Thoracic aorta (tissue), 2 donors: ENCODE measurements around the gene GAGE10. TPM values are rescaled to one million over a fixed set of nuclear protein-coding genes. Genes with fewer than 3 reads are reported as not detected.

Experiments used
- ATAC-seq: fragments of 150-250 bp; one replicate; pipeline ENCODE4 v1.8.0; 2017; ENCODE audit warnings: low read depth; ENCODE audit not compliant: insufficient number of reproducible peaks, low FRiP score
- DNase-seq: peaks from one replicate; pipeline ENCODE4 v3.0.0-alpha.2; 2020; ENCODE audit warnings: low spot score
- H3K27ac ChIP-seq, 2 donors: fragments of 200-600 bp; sonication (generic); 1 replicate in 1 of 2; 2 replicates in 1 of 2; pipeline ENCODE4 v1.5.1; 2016; ENCODE audit warnings: mild to moderate bottlenecking in 2 of 2, moderate library complexity in 2 of 2
- H3K27me3 ChIP-seq: fragments of 200-600 bp; sonication (generic); replicated peaks from 2 replicates; pipeline ENCODE4 v1.6.0; 2016; ENCODE audit warnings: mild to moderate bottlenecking; ENCODE audit not compliant: insufficient read depth
- H3K36me3 ChIP-seq: fragments of 200-600 bp; sonication (generic); one replicate; pipeline ENCODE4 v1.5.1; 2016
- H3K4me1 ChIP-seq, 2 donors: fragments of 200-600 bp; sonication (generic); 1 replicate in 1 of 2; 2 replicates in 1 of 2; pipeline versions ENCODE4 v1.5.1 to v1.6.0; 2016; ENCODE audit warnings: low read depth in 2 of 2, mild to moderate bottlenecking in 1 of 2; ENCODE audit not compliant: control insufficient read depth in 1 of 2
- H3K4me3 ChIP-seq: fragments of 200-600 bp; sonication (generic); 2 replicates; pipeline ENCODE4 v1.5.1; 2016; ENCODE audit warnings: mild to moderate bottlenecking
- H3K9me3 ChIP-seq: fragments of 200-600 bp; sonication (generic); 2 replicates; pipeline ENCODE4 v1.5.1; 2016
- CTCF ChIP-seq: fragments of 200-600 bp; sonication (generic); IDR thresholded peaks from one replicate; pipeline ENCODE4 v1.5.1; 2019; ENCODE audit warnings: antibody characterized with exemption
- total RNA-seq, 2 donors: library from RNA; depleted of rRNA; stranded (reverse); fragments of >200 nt; gene quantifications; one replicate each; pipeline versions ENCODE4 v1.1.0 to v1.2.3, GENCODE V29; 2016

GAGE10 gene
- total RNA-seq, 2 donors from 2014 or later, result not detected

- Histone ChIP-seq H3K9me3 (no peaks in the 10 kb centered on the region), H3K36me3 (no peaks in the 10 kb centered on the region), H3K27ac (no peak overlapping the region), H3K4me1 (no peaks in the 10 kb centered on the region), H3K4me3 (no peak overlapping the region), H3K27me3 (no peaks in the 10 kb centered on the region)
- ATAC-seq, result no peak
- no peak for DNase-seq
- TF ChIP-seq CTCF, result no peak
Observed at GRCh38 chrX:49286136-49286535, 17.3 kb upstream of the GAGE10 start.

GRCh38 chrX:49286581-49286980 is 16.9 kb upstream of the GAGE10 start:
- no peak for TF ChIP-seq CTCF
- no peaks in the 10 kb centered on the region for H3K4me1 ChIP-seq
- no peaks in the 10 kb centered on the region for H3K9me3 ChIP-seq
- H3K27ac ChIP-seq, result no peak overlapping the region
- ATAC-seq (no peak), DNase-seq (no peak)
- H3K36me3 ChIP-seq, result no peaks in the 10 kb centered on the region
- H3K27me3 ChIP-seq, result no peaks in the 10 kb centered on the region
- H3K4me3 ChIP-seq, result no peak overlapping the region

- H3K9me3 ChIP-seq, result no peaks in the 10 kb centered on the region
- no peaks in the 10 kb centered on the region for H3K27me3 ChIP-seq
- H3K4me3 ChIP-seq, result no peak overlapping the region
- TF ChIP-seq CTCF, result no peak
- DNase-seq (no peak), ATAC-seq (no peak)
- H3K4me1 ChIP-seq, result no peaks in the 10 kb centered on the region
- H3K36me3 ChIP-seq, result no peaks in the 10 kb centered on the region
- no peak overlapping the region for H3K27ac ChIP-seq
Observed at GRCh38 chrX:49287665-49288064, 15.8 kb upstream of the GAGE10 start.

DNA sequence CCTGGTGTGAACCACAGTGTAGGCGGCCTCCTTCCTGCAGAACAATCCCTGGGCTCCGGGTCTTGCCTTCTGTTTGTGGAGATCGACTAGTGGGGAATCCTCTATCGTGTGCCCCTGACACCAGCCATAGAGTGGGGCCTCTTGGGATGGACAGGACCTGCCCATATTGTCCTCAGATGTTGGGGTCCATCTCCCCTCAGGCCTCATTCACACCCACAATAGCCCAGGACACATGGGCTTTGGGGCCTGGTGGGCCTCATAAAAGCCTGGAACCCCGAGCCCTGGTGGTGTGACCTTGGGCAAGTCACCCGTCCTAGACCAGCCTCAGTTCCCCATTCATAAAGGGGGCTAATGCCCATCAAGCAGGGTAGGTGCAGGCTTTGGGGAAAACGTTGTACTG is 13.2 kb upstream of the GAGE10 start:
- H3K9me3 ChIP-seq, result no peaks in the 10 kb centered on the region
- ATAC-seq (no peak), DNase-seq (no peak)
- no peak for TF ChIP-seq CTCF
- H3K27me3 ChIP-seq, result no peaks in the 10 kb centered on the region
- H3K4me1 ChIP-seq, result no peaks in the 10 kb centered on the region
- no peak overlapping the region for H3K27ac ChIP-seq
- H3K36me3 ChIP-seq, result no peaks in the 10 kb centered on the region
- H3K4me3 ChIP-seq, result no peak overlapping the region

GRCh38 chrX:49291615-49292337 is 11.7 kb upstream of the GAGE10 start:
- H3K36me3 ChIP-seq, result no peaks in the 10 kb centered on the region
- ATAC-seq, result no peak

More at GRCh38 chrX:49291615-49292337, 11.7 kb upstream of the GAGE10 start:
- no peaks in the 10 kb centered on the region for H3K27me3 ChIP-seq
- no peak overlapping the region for H3K27ac ChIP-seq
- no peak for DNase-seq
- H3K9me3 ChIP-seq, result no peaks in the 10 kb centered on the region
- TF ChIP-seq CTCF, result peak; percentile 52
- no peaks in the 10 kb centered on the region for H3K4me1 ChIP-seq
- H3K4me3 ChIP-seq, result no peak overlapping the region
